SK-N-MC (cell line): Measurements from ENCODE around the gene LMO3.

Experiments used
- EZH2 ChIP-seq: fragments of 200-600 bp; sonication (generic); IDR thresholded peaks from one replicate; pipeline ENCODE4 v1.6.1; 2017; ENCODE audit warnings: antibody characterized with exemption
- FOXP2 ChIP-seq: optimal IDR thresholded peaks from 2 replicates; pipeline ENCODE3; 2011; ENCODE audit warnings: mild to moderate bottlenecking, moderate library complexity; ENCODE audit not compliant: insufficient read depth; ENCODE audit errors: extremely low read length, control extremely low read depth
- POLR2AphosphoS5 ChIP-seq: IDR thresholded peaks from 2 replicates; pipeline ENCODE4 v1.6.1; 2012; ENCODE audit warnings: mild to moderate bottlenecking, low read depth, low read length, borderline replicate concordance

DNA sequence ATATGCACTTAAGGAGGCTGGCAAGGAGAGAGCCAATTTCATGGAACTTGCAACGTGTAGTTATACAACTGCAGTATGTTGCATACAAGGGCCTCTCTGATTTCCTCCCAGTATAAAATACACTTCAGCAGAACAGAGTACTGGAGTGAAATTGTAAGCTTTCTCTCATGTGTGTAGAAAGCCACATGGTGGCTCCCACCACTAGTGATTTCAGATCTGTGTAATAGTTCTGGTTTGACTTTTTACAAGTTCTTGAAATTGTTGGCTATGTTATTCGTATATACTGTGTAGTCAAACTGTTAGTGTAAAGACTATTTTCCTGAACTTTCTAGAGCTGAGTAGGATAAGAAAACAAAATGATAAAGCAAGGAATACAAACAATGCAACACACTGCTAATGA is 16.4 kb upstream of the LMO3 start:
- no peak for TF ChIP-seq EZH2
- no peak for TF ChIP-seq POLR2AphosphoS5
- TF ChIP-seq FOXP2: no peak
